Astrocyte (in vitro differentiated cells and primary cell): ENCODE measurements around the gene SEC23A.

Experiments used
- EZH2 ChIP-seq: IDR thresholded peaks from 2 replicates; pipeline ENCODE4 v1.6.1; 2012; ENCODE audit warnings: mild to moderate bottlenecking, low read length, inconsistent platforms; ENCODE audit not compliant: insufficient read depth
- TF ChIP-seq, protein P1 (sequence below): IDR thresholded peaks from 2 replicates; pipeline ENCODE4 v1.5.1; 2011; ENCODE audit warnings: low read depth, mild to moderate bottlenecking, inconsistent platforms, low read length, moderate library complexity; ENCODE audit not compliant: insufficient read depth

DNA sequence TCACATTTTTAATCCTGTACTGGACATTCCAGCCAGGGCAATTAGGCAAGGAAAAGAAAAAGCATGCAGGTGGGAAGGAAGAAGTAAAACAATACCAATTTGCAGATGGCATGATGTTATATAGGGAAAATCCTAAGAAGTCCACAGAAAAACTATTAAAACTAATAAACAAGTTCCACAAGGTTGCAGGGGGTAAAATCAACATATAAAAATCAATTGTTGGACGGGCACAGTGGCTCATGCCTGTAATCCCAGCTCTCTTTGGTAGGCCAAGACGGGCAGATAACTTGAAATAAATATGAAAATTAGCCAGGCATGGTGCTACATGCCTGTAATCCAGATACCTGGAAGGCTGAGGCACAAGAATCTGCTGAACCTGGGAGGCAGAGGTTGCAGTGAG lies 31.9 kb downstream of the SEC23A start:
- TF ChIP-seq, protein P1, sequence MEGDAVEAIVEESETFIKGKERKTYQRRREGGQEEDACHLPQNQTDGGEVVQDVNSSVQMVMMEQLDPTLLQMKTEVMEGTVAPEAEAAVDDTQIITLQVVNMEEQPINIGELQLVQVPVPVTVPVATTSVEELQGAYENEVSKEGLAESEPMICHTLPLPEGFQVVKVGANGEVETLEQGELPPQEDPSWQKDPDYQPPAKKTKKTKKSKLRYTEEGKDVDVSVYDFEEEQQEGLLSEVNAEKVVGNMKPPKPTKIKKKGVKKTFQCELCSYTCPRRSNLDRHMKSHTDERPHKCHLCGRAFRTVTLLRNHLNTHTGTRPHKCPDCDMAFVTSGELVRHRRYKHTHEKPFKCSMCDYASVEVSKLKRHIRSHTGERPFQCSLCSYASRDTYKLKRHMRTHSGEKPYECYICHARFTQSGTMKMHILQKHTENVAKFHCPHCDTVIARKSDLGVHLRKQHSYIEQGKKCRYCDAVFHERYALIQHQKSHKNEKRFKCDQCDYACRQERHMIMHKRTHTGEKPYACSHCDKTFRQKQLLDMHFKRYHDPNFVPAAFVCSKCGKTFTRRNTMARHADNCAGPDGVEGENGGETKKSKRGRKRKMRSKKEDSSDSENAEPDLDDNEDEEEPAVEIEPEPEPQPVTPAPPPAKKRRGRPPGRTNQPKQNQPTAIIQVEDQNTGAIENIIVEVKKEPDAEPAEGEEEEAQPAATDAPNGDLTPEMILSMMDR, result no peak
- no peak for TF ChIP-seq EZH2
